Hepatocyte (in vitro differentiated cells): ENCODE data around the gene LRRD1. TPM values are rescaled to one million over a fixed set of nuclear protein-coding genes. Genes with fewer than 3 reads are reported as not detected.
A peak's percentile ranks its signal among the peaks of the same experiment; 100 is the strongest.

Source experiments
- DNase-seq: peaks from one replicate; pipeline ENCODE4 v3.0.0-alpha.2; 2016; ENCODE audit warnings: low spot score
- H2AFZ ChIP-seq: fragments of 200-600 bp; sonication (generic); 2 replicates; pipeline ENCODE4 v1.6.0; 2016; ENCODE audit warnings: antibody characterized with exemption, mild to moderate bottlenecking
- H3K27ac ChIP-seq: fragments of 200-600 bp; sonication (generic); 2 replicates; pipeline ENCODE4 v1.5.1; 2016; ENCODE audit warnings: mild to moderate bottlenecking
- H3K27me3 ChIP-seq: fragments of 200-600 bp; sonication (generic); 2 replicates; pipeline ENCODE4 v1.6.1; 2016
- H3K36me3 ChIP-seq: fragments of 200-600 bp; sonication (generic); replicated peaks from 2 replicates; pipeline ENCODE4 v1.5.1; 2016; ENCODE audit warnings: low read depth; ENCODE audit not compliant: insufficient read depth
- H3K4me1 ChIP-seq: fragments of 200-600 bp; sonication (generic); 2 replicates; pipeline ENCODE4 v1.5.1; 2016; ENCODE audit warnings: mild to moderate bottlenecking, moderate library complexity; ENCODE audit not compliant: insufficient read depth
- H3K4me2 ChIP-seq: fragments of 200-600 bp; sonication (generic); 2 replicates; pipeline ENCODE4 v1.6.0; 2016
- H3K4me3 ChIP-seq: fragments of 200-600 bp; sonication (generic); 2 replicates; pipeline ENCODE4 v1.5.1; 2016; ENCODE audit warnings: mild to moderate bottlenecking
- H3K79me2 ChIP-seq: fragments of 200-600 bp; sonication (generic); 2 replicates; pipeline ENCODE4 v1.6.0; 2017; ENCODE audit warnings: mild to moderate bottlenecking
- H3K9me2 ChIP-seq: fragments of 200-600 bp; sonication (generic); replicated peaks from 2 replicates; pipeline ENCODE4 v1.6.0; 2017; ENCODE audit warnings: mild to moderate bottlenecking; ENCODE audit not compliant: insufficient read depth
- H3K9me3 ChIP-seq: fragments of 200-600 bp; sonication (generic); 2 replicates; pipeline ENCODE4 v1.5.1; 2016; ENCODE audit warnings: low read depth, mild to moderate bottlenecking
- H4K20me1 ChIP-seq: fragments of 200-600 bp; sonication (generic); 2 replicates; pipeline ENCODE4 v1.6.0; 2016; ENCODE audit warnings: mild to moderate bottlenecking; ENCODE audit not compliant: insufficient read depth, poor library complexity, severe bottlenecking
- EZH2 ChIP-seq: fragments of 200-600 bp; sonication (generic); IDR thresholded peaks from 2 replicates; pipeline ENCODE4 v1.6.1; 2016; ENCODE audit warnings: antibody characterized with exemption, mild to moderate bottlenecking, borderline replicate concordance
- EZH2phosphoT487 ChIP-seq: fragments of 200-600 bp; sonication (generic); IDR thresholded peaks from one replicate; pipeline ENCODE4 v1.6.1; 2018; ENCODE audit warnings: antibody characterized with exemption, mild to moderate bottlenecking, low read depth, moderate library complexity; ENCODE audit not compliant: unreplicated experiment, severe bottlenecking
- WGBS: methylation state at CpG from one replicate; pipeline ENCODE4 v1.1.6; 2016; ENCODE audit warnings: low lambda C conversion rate; ENCODE audit errors: missing lambda C conversion rate; 5-methylcytosine and 5-hydroxymethylcytosine counted together
- polyA plus RNA-seq: library from polyadenylated mRNA; unstranded; fragments of >200 nt; fragmentation: Nextera tagmentation; extraction: Ambion mirVana; gene quantifications from 2 replicates; pipeline ENCODE4 v1.2.1, GENCODE V29; 2016
- total RNA-seq: library from RNA; depleted of rRNA; stranded (reverse); fragments of >200 nt; gene quantifications from 2 replicates; pipeline ENCODE4 v1.2.3, GENCODE V29; 2014
- TF ChIP-seq, protein P1 (sequence below): fragments of 200-600 bp; sonication (generic); IDR thresholded peaks from 2 replicates; pipeline ENCODE4 v1.5.1; 2016; ENCODE audit warnings: antibody characterized with exemption, mild to moderate bottlenecking; ENCODE audit not compliant: poor library complexity

LRRD1 gene
- total and polyA plus RNA-seq, 2 experiments from 2014 or later = 0.77 TPM; not detected in 1

DNA sequence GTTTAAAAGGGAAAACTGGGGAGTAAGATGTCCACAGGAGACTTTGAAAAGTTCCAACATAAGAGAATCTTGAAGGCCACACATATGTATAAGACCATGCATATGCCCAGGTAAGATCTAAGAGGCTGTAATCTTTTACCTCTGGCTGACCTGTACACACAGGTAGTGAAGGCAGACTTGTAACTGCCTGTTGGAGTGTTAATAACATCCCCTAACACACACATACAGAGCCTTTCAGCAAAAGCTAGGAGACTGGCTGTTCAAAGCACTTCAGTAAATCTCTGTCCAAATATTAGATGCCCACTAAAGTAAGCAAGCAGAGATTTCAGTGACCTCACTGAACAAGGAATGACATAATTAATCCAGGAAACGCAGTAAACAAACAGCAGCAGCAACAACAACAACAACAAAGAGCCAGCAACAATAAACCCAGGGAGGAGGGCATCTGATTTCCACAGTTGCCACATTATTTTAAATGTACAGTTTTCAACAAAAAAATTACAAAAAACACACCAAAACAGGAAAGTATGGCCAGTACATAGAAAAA is 59.7 kb downstream of the LRRD1 start:
- Histone ChIP-seq H3K9me3 (no peaks in the 10 kb centered on the region), H2AFZ (no peak overlapping the region), H3K36me3 (peaks cover 9% of the 10 kb centered on the region), H3K4me1 (no peaks in the 10 kb centered on the region), H4K20me1 (peaks cover 52% of the 10 kb centered on the region), H3K27ac (peak overlapping the region; percentile 33), H3K79me2 (peaks cover 99% of the 10 kb centered on the region), H3K27me3 (no peaks in the 10 kb centered on the region), H3K4me3 (no peak overlapping the region), H3K4me2 (no peak overlapping the region), H3K9me2 (no peaks in the 10 kb centered on the region)
- DNase-seq = no peak
- TF ChIP-seq, protein P1, sequence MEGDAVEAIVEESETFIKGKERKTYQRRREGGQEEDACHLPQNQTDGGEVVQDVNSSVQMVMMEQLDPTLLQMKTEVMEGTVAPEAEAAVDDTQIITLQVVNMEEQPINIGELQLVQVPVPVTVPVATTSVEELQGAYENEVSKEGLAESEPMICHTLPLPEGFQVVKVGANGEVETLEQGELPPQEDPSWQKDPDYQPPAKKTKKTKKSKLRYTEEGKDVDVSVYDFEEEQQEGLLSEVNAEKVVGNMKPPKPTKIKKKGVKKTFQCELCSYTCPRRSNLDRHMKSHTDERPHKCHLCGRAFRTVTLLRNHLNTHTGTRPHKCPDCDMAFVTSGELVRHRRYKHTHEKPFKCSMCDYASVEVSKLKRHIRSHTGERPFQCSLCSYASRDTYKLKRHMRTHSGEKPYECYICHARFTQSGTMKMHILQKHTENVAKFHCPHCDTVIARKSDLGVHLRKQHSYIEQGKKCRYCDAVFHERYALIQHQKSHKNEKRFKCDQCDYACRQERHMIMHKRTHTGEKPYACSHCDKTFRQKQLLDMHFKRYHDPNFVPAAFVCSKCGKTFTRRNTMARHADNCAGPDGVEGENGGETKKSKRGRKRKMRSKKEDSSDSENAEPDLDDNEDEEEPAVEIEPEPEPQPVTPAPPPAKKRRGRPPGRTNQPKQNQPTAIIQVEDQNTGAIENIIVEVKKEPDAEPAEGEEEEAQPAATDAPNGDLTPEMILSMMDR = no peak
- TF ChIP-seq EZH2 = no peak
- TF ChIP-seq EZH2phosphoT487 = no peak
- 55% methylated on average over 1 of the region's 1 CpG for WGBS

DNA sequence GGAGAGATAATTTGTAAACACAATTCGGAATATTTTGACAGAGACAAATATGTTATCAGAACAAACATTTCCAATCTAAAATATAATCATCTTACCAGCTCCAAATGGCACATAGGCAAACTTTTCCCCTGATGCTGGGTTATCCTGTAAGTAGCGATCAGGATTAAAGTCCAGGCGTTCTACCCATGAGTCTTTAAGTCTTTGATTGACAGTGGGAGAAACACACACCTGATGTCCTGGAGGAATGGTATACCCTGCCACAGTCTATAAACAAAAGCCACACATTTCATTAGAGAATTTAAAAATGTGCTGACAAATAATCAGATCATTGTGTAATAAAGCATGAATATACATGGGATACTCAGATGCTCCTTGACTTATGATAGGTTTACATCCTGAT is 62.0 kb downstream of the LRRD1 start:
- Histone ChIP-seq H2AFZ (no peak overlapping the region), H3K4me2 (no peak overlapping the region), H3K4me3 (no peak overlapping the region), H3K4me1 (no peaks in the 10 kb centered on the region), H4K20me1 (peaks cover 46% of the 10 kb centered on the region), H3K27me3 (no peaks in the 10 kb centered on the region), H3K9me3 (no peaks in the 10 kb centered on the region), H3K27ac (no peak overlapping the region), H3K36me3 (peaks cover 12% of the 10 kb centered on the region), H3K9me2 (no peaks in the 10 kb centered on the region), H3K79me2 (peaks cover 77% of the 10 kb centered on the region)
- 95% methylated on average over 3 of the region's 3 CpGs for WGBS
- no peak for DNase-seq
- TF ChIP-seq, protein P1 = no peak
- TF ChIP-seq EZH2 (no peak), EZH2phosphoT487 (no peak)

DNA sequence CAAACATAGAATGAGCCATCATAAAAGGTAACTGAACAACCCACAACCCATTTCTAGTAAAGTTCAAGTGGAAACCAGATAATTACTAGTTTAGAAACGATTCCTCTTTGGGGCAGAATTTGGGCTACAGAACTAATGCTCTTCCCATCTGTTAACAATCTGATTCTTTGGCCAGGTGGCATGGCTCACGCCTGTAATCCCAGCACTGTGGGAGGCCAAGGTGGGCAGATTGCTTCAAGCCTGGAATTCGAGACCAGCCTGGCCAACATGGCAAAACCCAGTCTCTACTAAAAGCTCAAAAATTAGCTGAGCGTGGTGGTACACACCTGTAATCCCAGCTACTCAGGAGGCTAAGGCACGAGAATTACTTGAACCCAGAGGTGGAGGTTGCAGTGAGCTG is 63.1 kb downstream of the LRRD1 start:
- DNase-seq = no peak
- no peak overlapping the region for H3K4me2 ChIP-seq
- peaks cover 42% of the 10 kb centered on the region for H4K20me1 ChIP-seq
- no peaks in the 10 kb centered on the region for H3K27me3 ChIP-seq
- WGBS = 94% methylated on average over 5 of the region's 5 CpGs
- H2AFZ ChIP-seq = no peak overlapping the region
- TF ChIP-seq EZH2 (no peak), EZH2phosphoT487 (no peak)
- TF ChIP-seq, protein P1 = no peak
- H3K9me3 ChIP-seq = no peaks in the 10 kb centered on the region
- no peaks in the 10 kb centered on the region for H3K9me2 ChIP-seq
- no peak overlapping the region for H3K4me3 ChIP-seq
- H3K4me1 ChIP-seq = no peaks in the 10 kb centered on the region
- peaks cover 66% of the 10 kb centered on the region for H3K79me2 ChIP-seq
- H3K36me3 ChIP-seq = peaks cover 12% of the 10 kb centered on the region
- no peak overlapping the region for H3K27ac ChIP-seq
